ENCODE data around the gene GPR35. TPM values are rescaled to one million over a fixed set of nuclear protein-coding genes. Genes with fewer than 3 reads are reported as not detected.
"Not testable (repeated sequence)": the region's sequence is repeated elsewhere in the genome, so short reads cannot be mapped to it uniquely, and the experiment has no call there.

The GPR35 gene
- total RNA-seq, 1 donor from 2014 or later: 71.2 TPM

- DNase-seq (ENCODE audit: low spot score): no peak
Observed at GRCh38 chr2:240603081-240603835, 22.0 kb upstream of the GPR35 start.

GRCh38 chr2:240603846-240604245 is 21.4 kb upstream of the GPR35 start:
- DNase-seq (ENCODE audit: low spot score): no peak

- peak; percentile 85 for DNase-seq (ENCODE audit: low spot score)
Observed at GRCh38 chr2:240604291-240604938, 20.9 kb upstream of the GPR35 start.

GRCh38 chr2:240604939-240605716 is 20.2 kb upstream of the GPR35 start:
- DNase-seq (ENCODE audit: low spot score): peak; percentile 74

- no peak for DNase-seq (ENCODE audit: low spot score)
Observed at GRCh38 chr2:240605867-240606743, 19.2 kb upstream of the GPR35 start.

GRCh38 chr2:240611601-240612210 is 13.6 kb upstream of the GPR35 start:
- DNase-seq (ENCODE audit: low spot score): no peak

GRCh38 chr2:240613781-240614180 is 11.5 kb upstream of the GPR35 start:
- no peak for DNase-seq (ENCODE audit: low spot score)

GRCh38 chr2:240614391-240614790 is 10.9 kb upstream of the GPR35 start:
- DNase-seq (ENCODE audit: low spot score): no peak

- DNase-seq (ENCODE audit: low spot score): no peak
Observed at GRCh38 chr2:240615396-240615795, 9.9 kb upstream of the GPR35 start.

- no peak for DNase-seq (ENCODE audit: low spot score)
Observed at GRCh38 chr2:240615820-240616547, 9.3 kb upstream of the GPR35 start.

GRCh38 chr2:240616860-240617666 is 8.2 kb upstream of the GPR35 start:
- not testable (repeated sequence) for DNase-seq (ENCODE audit: low spot score)

- DNase-seq (ENCODE audit: low spot score): no peak
Observed at GRCh38 chr2:240618776-240619175, 6.5 kb upstream of the GPR35 start.

- no peak for DNase-seq (ENCODE audit: low spot score)
Observed at GRCh38 chr2:240619506-240620148, 5.7 kb upstream of the GPR35 start.

- DNase-seq (ENCODE audit: low spot score): no peak
Observed at GRCh38 chr2:240620149-240620731, 5.0 kb upstream of the GPR35 start.

GRCh38 chr2:240620859-240621258 is 4.4 kb upstream of the GPR35 start:
- no peak for DNase-seq (ENCODE audit: low spot score)

GRCh38 chr2:240622060-240622411 is 3.2 kb upstream of the GPR35 start:
- no peak for DNase-seq (ENCODE audit: low spot score)

- DNase-seq (ENCODE audit: low spot score): no peak
Observed at GRCh38 chr2:240622531-240623235, 2.6 kb upstream of the GPR35 start.

- DNase-seq (ENCODE audit: low spot score): no peak
Observed at GRCh38 chr2:240623531-240624010, 1.7 kb upstream of the GPR35 start.

Data from mucosa of gallbladder (tissue), 1 donor.